K562 (cell line): ENCODE measurements around the gene KRTCAP2. TPM values are rescaled to one million over a fixed set of nuclear protein-coding genes. Genes with fewer than 3 reads are reported as not detected.

Source experiments
- BHLHE40 ChIP-seq: IDR thresholded peaks from 2 replicates; pipeline ENCODE4 v1.6.1; 2011; ENCODE audit warnings: low read length, improper control_type of control experiment
- CBX3 ChIP-seq, 2 experiments: IDR thresholded peaks; 1 replicate in 1 of 2; 2 replicates in 1 of 2; pipeline ENCODE4 v1.6.1; 2012; ENCODE audit warnings: inconsistent platforms in 2 of 2, low read length in 2 of 2, borderline replicate concordance in 1 of 2, control low read depth in 1 of 2
- EP400 ChIP-seq: fragments of 450-650 bp; IDR thresholded peaks from 2 replicates; pipeline ENCODE4 v1.6.1; 2017; ENCODE audit warnings: antibody characterized with exemption, mild to moderate bottlenecking, moderate library complexity
- EWSR1 ChIP-seq: fragments of 450-650 bp; IDR thresholded peaks from 2 replicates; pipeline ENCODE4 v1.6.1; 2018; ENCODE audit warnings: borderline replicate concordance, mild to moderate bottlenecking, low read depth, moderate library complexity; ENCODE audit not compliant: partially characterized antibody
- FOXJ2 ChIP-seq: fragments of 200-800 bp; sonication (Bioruptor generic); IDR thresholded peaks from 2 replicates; pipeline ENCODE4 v1.6.1; 2016; ENCODE audit warnings: missing genetic modification characterization, missing compliant biosample characterization
- KAT8 ChIP-seq: fragments of 450-650 bp; IDR thresholded peaks from 2 replicates; pipeline ENCODE4 v1.6.1; 2016; ENCODE audit warnings: low read depth, mild to moderate bottlenecking
- NBN ChIP-seq: fragments of 450-650 bp; IDR thresholded peaks from 2 replicates; pipeline ENCODE4 v1.6.1; 2016; ENCODE audit warnings: low read depth, mild to moderate bottlenecking
- NCOA4 ChIP-seq: fragments of 450-650 bp; IDR thresholded peaks from 2 replicates; pipeline ENCODE4 v1.6.1; 2018; ENCODE audit warnings: mild to moderate bottlenecking; ENCODE audit not compliant: partially characterized antibody
- NCOR1 ChIP-seq: fragments of 450-650 bp; IDR thresholded peaks from 2 replicates; pipeline ENCODE4 v1.6.1; 2016; ENCODE audit warnings: mild to moderate bottlenecking, moderate library complexity
- PHB2 ChIP-seq: fragments of 450-650 bp; IDR thresholded peaks from 2 replicates; pipeline ENCODE4 v1.6.1; 2017; ENCODE audit warnings: low read depth
- PHF8 ChIP-seq: fragments of 200-600 bp; sonication (generic); IDR thresholded peaks from 2 replicates; pipeline ENCODE4 v1.6.1; 2012; ENCODE audit warnings: mixed run types, mild to moderate bottlenecking, inconsistent platforms, low read length, moderate library complexity, borderline replicate concordance
- POLR2AphosphoS5 ChIP-seq: IDR thresholded peaks from 2 replicates; pipeline ENCODE4 v1.6.1; 2011; ENCODE audit warnings: mild to moderate bottlenecking, low read depth, low read length, moderate library complexity; ENCODE audit not compliant: control insufficient read depth, insufficient read depth
- PPARD ChIP-seq: fragments of 250-450 bp; sonication (Bioruptor Pico); IDR thresholded peaks from 2 replicates; pipeline ENCODE4 v1.8.0; 2022; ENCODE audit warnings: inconsistent platforms, mild to moderate bottlenecking, moderate library complexity
- SIN3A ChIP-seq, 2 experiments: fragments of 150-350 bp in 1 of 2; IDR thresholded peaks; 2 replicates each; pipeline ENCODE4 v1.6.1; 2011 to 2016; ENCODE audit warnings: borderline replicate concordance in 2 of 2, low read depth in 2 of 2, low read length in 2 of 2, mild to moderate bottlenecking in 2 of 2, moderate library complexity in 2 of 2; ENCODE audit not compliant: control insufficient read depth in 1 of 2
- SREBF1 ChIP-seq: fragments of 150-350 bp; IDR thresholded peaks from 2 replicates; pipeline ENCODE4 v1.6.1; 2014; ENCODE audit warnings: antibody characterized with exemption, low read depth, low read length, borderline replicate concordance
- TBP ChIP-seq: optimal IDR thresholded peaks from 2 replicates; pipeline ENCODE3; 2011; ENCODE audit warnings: low read depth, low read length, improper control_type of control experiment
- ZKSCAN3 ChIP-seq: fragments of 250-450 bp; sonication (Bioruptor Pico); IDR thresholded peaks from 2 replicates; pipeline ENCODE4 v1.4.0; 2020
- ZNF184 ChIP-seq: sonication (generic); formaldehyde crosslinking; IDR thresholded peaks from 2 replicates; pipeline ENCODE4 v1.5.0; 2020; ENCODE audit warnings: missing genetic modification reagents
- ZNF445 ChIP-seq: fragments of 250-450 bp; sonication (Bioruptor Pico); IDR thresholded peaks from 2 replicates; pipeline ENCODE4 v1.4.0; 2020; ENCODE audit warnings: low read depth, mild to moderate bottlenecking, moderate library complexity
- ZNF584 ChIP-seq: fragments of 200-800 bp; sonication (Bioruptor generic); IDR thresholded peaks from 2 replicates; pipeline ENCODE4 v1.6.1; 2016; ENCODE audit warnings: low read depth, mild to moderate bottlenecking, missing genetic modification characterization, missing compliant biosample characterization
- polyA plus RNA-seq, 8 experiments: library from polyadenylated mRNA; depleted of rRNA in 4 of 8; stranded (reverse) in 5 of 8; unstranded in 3 of 8; fragments of >200 nt; fragmentation: Nextera tagmentation in 2 of 8; fragmentation: Illumina TruSeq in 1 of 8; extraction: Ambion mirVana in 2 of 8; extraction: Trizol in 1 of 8; gene quantifications; 2 replicates each; pipeline versions ENCODE4 v1.2.1 to v1.2.3, GENCODE V29; 2011 to 2014; ENCODE audit warnings: inconsistent platforms in 1 of 8, missing spikeins in 1 of 8
- total RNA-seq, 7 experiments: library from RNA; depleted of rRNA in 6 of 7; stranded (reverse); fragments of >200 nt in 6 of 7; fragmentation: Illumina TruSeq in 2 of 7; extraction: Trizol in 2 of 7; gene quantifications; 2 replicates each; pipeline versions ENCODE4 v1.2.1 to v1.2.3, GENCODE V29; 2011 to 2021; ENCODE audit warnings: low replicate concordance in 1 of 7
- TF ChIP-seq, protein P1 (sequence below): conservative IDR thresholded peaks from 2 replicates; pipeline ENCODE4 v1.6.1; 2011; ENCODE audit warnings: low read depth, mild to moderate bottlenecking, low read length; ENCODE audit not compliant: control insufficient read depth
- TF ChIP-seq, protein P2 (sequence below): sonication (generic); IDR thresholded peaks from 2 replicates; pipeline ENCODE4 v1.6.1; 2016
- TF ChIP-seq, protein P3 (sequence below), 2 experiments: fragments of 450-650 bp; IDR thresholded peaks; 2 replicates each; pipeline ENCODE4 v1.6.1; 2016
- TF ChIP-seq, protein P4 (sequence below): fragments of 250-450 bp; sonication (Bioruptor Pico); IDR thresholded peaks from 2 replicates; pipeline ENCODE4 v1.5.0; 2020; ENCODE audit warnings: mild to moderate bottlenecking

The KRTCAP2 gene
- total and polyA plus RNA-seq, 9 of the 15 experiments (the other 6 are each of a cell fraction or from before 2014, with no cell fraction given): 126 to 436 (median 244) TPM

DNA sequence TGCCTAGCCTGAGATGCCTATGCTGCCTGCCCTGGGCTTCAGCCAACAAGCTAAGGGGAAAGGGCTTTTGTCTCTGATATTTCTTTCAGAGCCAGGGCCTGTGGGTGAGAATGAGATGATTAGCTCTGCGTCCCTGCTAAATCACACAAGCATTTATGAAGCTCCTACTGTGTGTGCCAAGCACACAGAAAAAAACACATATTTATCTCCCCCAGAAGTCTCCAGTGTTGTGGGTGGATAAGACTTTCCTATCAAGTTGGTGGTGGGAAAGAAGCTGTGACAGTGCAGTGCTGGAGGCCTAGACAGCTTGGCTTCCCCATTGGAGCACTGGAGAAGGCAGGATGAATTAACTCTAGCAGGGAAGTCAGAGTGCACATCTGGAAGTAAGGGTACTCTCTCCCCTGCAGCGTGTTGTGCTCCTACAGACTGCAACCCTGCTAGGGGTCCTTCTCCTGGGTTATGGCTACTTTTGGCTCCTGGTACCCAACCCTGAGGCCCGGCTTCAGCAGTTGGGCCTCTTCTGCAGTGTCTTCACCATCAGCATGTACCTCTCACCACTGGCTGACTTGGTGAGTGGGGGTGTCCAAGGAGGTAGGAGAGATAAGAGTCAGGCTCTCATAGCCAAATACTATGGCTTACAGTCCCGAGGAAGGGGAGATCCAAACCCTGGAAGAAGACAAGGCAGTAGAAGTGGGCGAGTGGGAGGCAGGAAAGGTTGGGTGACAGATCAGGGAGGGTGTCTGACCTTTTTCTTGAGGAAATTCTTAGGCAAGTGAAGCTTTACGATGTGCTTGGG, 35.8 kb downstream of the KRTCAP2 start (continued):
- TF ChIP-seq SREBF1: no peak
- TF ChIP-seq CBX3 (IDR thresholded peaks at IDR 0.05; ENCODE audit: borderline replicate concordance in 1 of 2, low read length in 2 of 2): no peak
- no peak for TF ChIP-seq KAT8
- no peak for TF ChIP-seq BHLHE40
- TF ChIP-seq, protein P1, sequence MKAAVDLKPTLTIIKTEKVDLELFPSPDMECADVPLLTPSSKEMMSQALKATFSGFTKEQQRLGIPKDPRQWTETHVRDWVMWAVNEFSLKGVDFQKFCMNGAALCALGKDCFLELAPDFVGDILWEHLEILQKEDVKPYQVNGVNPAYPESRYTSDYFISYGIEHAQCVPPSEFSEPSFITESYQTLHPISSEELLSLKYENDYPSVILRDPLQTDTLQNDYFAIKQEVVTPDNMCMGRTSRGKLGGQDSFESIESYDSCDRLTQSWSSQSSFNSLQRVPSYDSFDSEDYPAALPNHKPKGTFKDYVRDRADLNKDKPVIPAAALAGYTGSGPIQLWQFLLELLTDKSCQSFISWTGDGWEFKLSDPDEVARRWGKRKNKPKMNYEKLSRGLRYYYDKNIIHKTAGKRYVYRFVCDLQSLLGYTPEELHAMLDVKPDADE: no peak
- TF ChIP-seq, protein P2, sequence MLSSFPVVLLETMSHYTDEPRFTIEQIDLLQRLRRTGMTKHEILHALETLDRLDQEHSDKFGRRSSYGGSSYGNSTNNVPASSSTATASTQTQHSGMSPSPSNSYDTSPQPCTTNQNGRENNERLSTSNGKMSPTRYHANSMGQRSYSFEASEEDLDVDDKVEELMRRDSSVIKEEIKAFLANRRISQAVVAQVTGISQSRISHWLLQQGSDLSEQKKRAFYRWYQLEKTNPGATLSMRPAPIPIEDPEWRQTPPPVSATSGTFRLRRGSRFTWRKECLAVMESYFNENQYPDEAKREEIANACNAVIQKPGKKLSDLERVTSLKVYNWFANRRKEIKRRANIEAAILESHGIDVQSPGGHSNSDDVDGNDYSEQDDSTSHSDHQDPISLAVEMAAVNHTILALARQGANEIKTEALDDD: peak; percentile 44; the same call in 1 of the 2 replicates
- TF ChIP-seq PPARD (CRISPR knock-in tag): no peak
- no peak for TF ChIP-seq NBN
- no peak for TF ChIP-seq PHF8
- TF ChIP-seq SIN3A (IDR thresholded peaks at IDR 0.05; ENCODE audit: borderline replicate concordance in 2 of 2, control insufficient read depth in 1 of 2, low read depth in 2 of 2, low read length in 2 of 2): no peak
- TF ChIP-seq POLR2AphosphoS5: peak; percentile 59; the same call in 1 of the 2 replicates
- no peak for TF ChIP-seq PHB2
- no peak for TF ChIP-seq ZKSCAN3 (CRISPR knock-in tag)
- no peak for TF ChIP-seq ZNF184 (CRISPR knock-in tag)
- TF ChIP-seq, protein P3, sequence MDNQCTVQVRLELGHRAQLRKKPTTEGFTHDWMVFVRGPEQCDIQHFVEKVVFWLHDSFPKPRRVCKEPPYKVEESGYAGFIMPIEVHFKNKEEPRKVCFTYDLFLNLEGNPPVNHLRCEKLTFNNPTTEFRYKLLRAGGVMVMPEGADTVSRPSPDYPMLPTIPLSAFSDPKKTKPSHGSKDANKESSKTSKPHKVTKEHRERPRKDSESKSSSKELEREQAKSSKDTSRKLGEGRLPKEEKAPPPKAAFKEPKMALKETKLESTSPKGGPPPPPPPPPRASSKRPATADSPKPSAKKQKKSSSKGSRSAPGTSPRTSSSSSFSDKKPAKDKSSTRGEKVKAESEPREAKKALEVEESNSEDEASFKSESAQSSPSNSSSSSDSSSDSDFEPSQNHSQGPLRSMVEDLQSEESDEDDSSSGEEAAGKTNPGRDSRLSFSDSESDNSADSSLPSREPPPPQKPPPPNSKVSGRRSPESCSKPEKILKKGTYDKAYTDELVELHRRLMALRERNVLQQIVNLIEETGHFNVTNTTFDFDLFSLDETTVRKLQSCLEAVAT (IDR thresholded peaks at IDR 0.05): no peak
- no peak for TF ChIP-seq ZNF445 (CRISPR knock-in tag)
- TF ChIP-seq EWSR1: no peak
- TF ChIP-seq, protein P4, sequence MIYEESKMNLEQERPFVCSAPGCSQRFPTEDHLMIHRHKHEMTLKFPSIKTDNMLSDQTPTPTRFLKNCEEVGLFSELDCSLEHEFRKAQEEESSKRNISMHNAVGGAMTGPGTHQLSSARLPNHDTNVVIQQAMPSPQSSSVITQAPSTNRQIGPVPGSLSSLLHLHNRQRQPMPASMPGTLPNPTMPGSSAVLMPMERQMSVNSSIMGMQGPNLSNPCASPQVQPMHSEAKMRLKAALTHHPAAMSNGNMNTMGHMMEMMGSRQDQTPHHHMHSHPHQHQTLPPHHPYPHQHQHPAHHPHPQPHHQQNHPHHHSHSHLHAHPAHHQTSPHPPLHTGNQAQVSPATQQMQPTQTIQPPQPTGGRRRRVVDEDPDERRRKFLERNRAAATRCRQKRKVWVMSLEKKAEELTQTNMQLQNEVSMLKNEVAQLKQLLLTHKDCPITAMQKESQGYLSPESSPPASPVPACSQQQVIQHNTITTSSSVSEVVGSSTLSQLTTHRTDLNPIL (CRISPR knock-in tag): no peak
- peak; percentile 73 for TF ChIP-seq NCOR1
- TF ChIP-seq EP400: no peak
- TF ChIP-seq NCOA4: no peak
- no peak for TF ChIP-seq TBP
- TF ChIP-seq FOXJ2 (tag): no peak
- no peak for TF ChIP-seq ZNF584 (CRISPR knock-in tag)
